H9 (cell line): ENCODE results near the gene SYVN1. TPM values are rescaled to one million over a fixed set of nuclear protein-coding genes. Genes with fewer than 3 reads are reported as not detected.
A peak's percentile ranks its signal among the peaks of the same experiment; 100 is the strongest.
"Not testable (repeated sequence)": the region's sequence is repeated elsewhere in the genome, so short reads cannot be mapped to it uniquely, and the experiment has no call there.

Experiments
- DNase-seq: peaks from one replicate; pipeline ENCODE4 v3.0.0-alpha.2; 2017
- H2AFZ ChIP-seq: one replicate; pipeline ENCODE4 v1.6.1; 2013; ENCODE audit warnings: mild to moderate bottlenecking, low read length, control low read depth, moderate library complexity
- H2AK5ac ChIP-seq: 2 replicates; pipeline ENCODE4 v1.6.1; 2013; ENCODE audit warnings: low read length, control low read depth, mixed read lengths; ENCODE audit not compliant: insufficient read length
- H2BK120ac ChIP-seq: one replicate; pipeline ENCODE4 v1.6.1; 2013; ENCODE audit warnings: low read depth, mild to moderate bottlenecking, low read length, control low read depth, inconsistent platforms; ENCODE audit not compliant: poor library complexity, severe bottlenecking
- H2BK12ac ChIP-seq: 2 replicates; pipeline ENCODE4 v1.6.1; 2013; ENCODE audit warnings: low read length, control low read depth, mixed read lengths, low read depth; ENCODE audit not compliant: insufficient read length
- H2BK15ac ChIP-seq: 2 replicates; pipeline ENCODE4 v1.6.1; 2013; ENCODE audit warnings: low read depth, low read length, control low read depth
- H2BK20ac ChIP-seq: one replicate; pipeline ENCODE4 v1.6.1; 2013; ENCODE audit warnings: low read depth, mild to moderate bottlenecking, low read length, control low read depth, inconsistent platforms; ENCODE audit not compliant: poor library complexity, severe bottlenecking
- H2BK5ac ChIP-seq: 2 replicates; pipeline ENCODE4 v1.6.1; 2013; ENCODE audit warnings: low read length, control low read depth, mixed read lengths; ENCODE audit not compliant: insufficient read length
- H3K14ac ChIP-seq: 2 replicates; pipeline ENCODE4 v1.6.1; 2013; ENCODE audit warnings: low read length, control low read depth; ENCODE audit not compliant: insufficient read depth
- H3K18ac ChIP-seq: 2 replicates; pipeline ENCODE4 v1.6.1; 2013; ENCODE audit warnings: low read depth, mild to moderate bottlenecking, mixed read lengths, low read length, control low read depth; ENCODE audit not compliant: insufficient read length
- H3K23ac ChIP-seq: 2 replicates; pipeline ENCODE4 v1.6.1; 2013; ENCODE audit warnings: low read length, control low read depth, mixed read lengths, low read depth; ENCODE audit not compliant: insufficient read length
- H3K23me2 ChIP-seq: 2 replicates; pipeline ENCODE4 v1.6.1; 2013; ENCODE audit warnings: low read depth, mild to moderate bottlenecking, mixed read lengths, low read length, control low read depth; ENCODE audit not compliant: insufficient read length, poor library complexity, severe bottlenecking
- H3K27ac ChIP-seq: 2 replicates; pipeline ENCODE4 v1.5.1; 2013; ENCODE audit warnings: low read length, control low read depth, mixed read lengths, low read depth; ENCODE audit not compliant: insufficient read length
- H3K27me3 ChIP-seq: 2 replicates; pipeline ENCODE4 v1.6.1; 2013; ENCODE audit warnings: low read length, control low read depth, inconsistent platforms; ENCODE audit not compliant: insufficient read depth
- H3K4ac ChIP-seq: 2 replicates; pipeline ENCODE4 v1.6.1; 2013; ENCODE audit warnings: low read depth, mild to moderate bottlenecking, control low read depth, inconsistent platforms, low read length, moderate library complexity
- H3K4me1 ChIP-seq: 2 replicates; pipeline ENCODE4 v1.6.1; 2013; ENCODE audit warnings: low read length, control low read depth, inconsistent platforms; ENCODE audit not compliant: insufficient read depth
- H3K4me2 ChIP-seq: 2 replicates; pipeline ENCODE4 v1.6.1; 2013; ENCODE audit warnings: low read length, control low read depth, mixed read lengths; ENCODE audit not compliant: insufficient read length, insufficient read depth
- H3K56ac ChIP-seq: 2 replicates; pipeline ENCODE4 v1.6.1; 2013; ENCODE audit warnings: low read depth, mild to moderate bottlenecking, mixed read lengths, low read length, control low read depth; ENCODE audit not compliant: insufficient read length
- H3K79me1 ChIP-seq: 2 replicates; pipeline ENCODE4 v1.6.1; 2013; ENCODE audit warnings: low read depth, mild to moderate bottlenecking, moderate library complexity, low read length, control low read depth, inconsistent platforms; ENCODE audit not compliant: insufficient read depth, poor library complexity, severe bottlenecking
- H3K79me2 ChIP-seq: 2 replicates; pipeline ENCODE4 v1.6.1; 2013; ENCODE audit warnings: low read length, control low read depth, inconsistent platforms; ENCODE audit not compliant: insufficient read depth
- H3K9ac ChIP-seq: 2 replicates; pipeline ENCODE4 v1.6.1; 2013; ENCODE audit warnings: low read length, control low read depth, mixed read lengths; ENCODE audit not compliant: insufficient read length; ENCODE audit errors: extremely low read depth
- H3K9me3 ChIP-seq: one replicate; pipeline ENCODE4 v1.6.1; 2013; ENCODE audit warnings: low read depth, low read length, inconsistent platforms; ENCODE audit not compliant: control insufficient read depth
- H3T11ph ChIP-seq: one replicate; pipeline ENCODE4 v1.6.1; 2013; ENCODE audit warnings: mild to moderate bottlenecking, low read length, control low read depth, inconsistent platforms
- H4K20me1 ChIP-seq: one replicate; pipeline ENCODE4 v1.6.1; 2013; ENCODE audit not compliant: control insufficient read depth, insufficient read length, insufficient read depth
- H4K5ac ChIP-seq: 2 replicates; pipeline ENCODE4 v1.6.1; 2013; ENCODE audit warnings: low read depth, mild to moderate bottlenecking, mixed read lengths, low read length, control low read depth; ENCODE audit not compliant: insufficient read length
- H4K8ac ChIP-seq: replicated peaks from 2 replicates; pipeline ENCODE4 v1.6.1; 2013; ENCODE audit warnings: low read length, control low read depth, mixed read lengths, low read depth; ENCODE audit not compliant: insufficient read length
- H4K91ac ChIP-seq: 2 replicates; pipeline ENCODE4 v1.6.1; 2013; ENCODE audit warnings: low read depth, mild to moderate bottlenecking, moderate library complexity, mixed read lengths, low read length, control low read depth; ENCODE audit not compliant: insufficient read length
- H3K27ac Mint-ChIP-seq, 3 experiments: 2 replicates in 2 of 3; 3 replicates in 1 of 3; pipeline ENCODE4 v1.8.0; 2020 to 2021; ENCODE audit warnings: mixed read lengths in 3 of 3, mild to moderate bottlenecking in 1 of 3, moderate library complexity in 1 of 3
- H3K27me3 Mint-ChIP-seq: 2 replicates; pipeline ENCODE4 v1.8.0; 2021; ENCODE audit warnings: low read depth, mild to moderate bottlenecking, moderate library complexity, mixed read lengths
- H3K36me3 Mint-ChIP-seq, 3 experiments: 2 replicates in 2 of 3; 3 replicates in 1 of 3; pipeline ENCODE4 v1.8.0; 2020 to 2021; ENCODE audit warnings: low read depth in 3 of 3, mixed read lengths in 3 of 3; ENCODE audit not compliant: insufficient read depth in 1 of 3
- H3K4me1 Mint-ChIP-seq, 2 experiments: 2 replicates each; pipeline ENCODE4 v1.8.0; 2020; ENCODE audit warnings: mixed read lengths in 2 of 2
- H3K4me3 Mint-ChIP-seq, 2 experiments: 2 replicates in 1 of 2; 3 replicates in 1 of 2; pipeline ENCODE4 v1.8.0; 2020 to 2021; ENCODE audit warnings: mild to moderate bottlenecking in 2 of 2, mixed read lengths in 2 of 2, moderate library complexity in 1 of 2
- H3K9me3 Mint-ChIP-seq, 2 experiments: 2 replicates in 1 of 2; 3 replicates in 1 of 2; pipeline ENCODE4 v1.8.0; 2020; ENCODE audit warnings: mild to moderate bottlenecking in 2 of 2, mixed read lengths in 2 of 2, moderate library complexity in 1 of 2
- CTCF ChIP-seq: fragments of 200-600 bp; sonication (generic); conservative IDR thresholded peaks from 3 replicates; pipeline ENCODE4 v1.8.0; 2021; ENCODE audit warnings: antibody characterized with exemption, mild to moderate bottlenecking
- WGBS: extraction: QIAGEN DNeasy Blood & Tissue Kit; methylation state at CpG from one replicate; pipeline ENCODE4 v1.1.7; 2013; ENCODE audit warnings: missing lambda C conversion rate, low lambda C conversion rate, mixed read lengths; ENCODE audit not compliant: insufficient read length; ENCODE audit errors: extremely low coverage; 5-methylcytosine and 5-hydroxymethylcytosine counted together
- total RNA-seq: library from RNA; stranded (reverse); gene quantifications from 2 replicates; pipeline ENCODE4 v1.2.1, GENCODE V29; 2021

Gene SYVN1
- total RNA-seq, 1 experiment from 2014 or later = 31.6 TPM

- Mint-ChIP-seq H3K4me1 (peaks cover 5 to 6% of the 10 kb centered on the region in 2 experiments; a peak in 3 of 4 replicates), H3K27me3 (peaks cover 15% of the 10 kb centered on the region), H3K27ac (peak overlapping the region in 1 of 3 experiments; percentile 18; a peak in 2 of 7 replicates), H3K9me3 (peaks cover 5 to 8% of the 10 kb centered on the region in 2 experiments; a peak in 4 of 5 replicates), H3K4me3 (no peak overlapping the region), H3K36me3 (no peaks in the 10 kb centered on the region)
- H2BK20ac ChIP-seq = no peak overlapping the region
- no peak overlapping the region for H3K27ac ChIP-seq
- no peak overlapping the region for H2BK5ac ChIP-seq
- no peak overlapping the region for H2BK12ac ChIP-seq
- H4K20me1 ChIP-seq = no peaks in the 10 kb centered on the region
- H3K56ac ChIP-seq = no peak overlapping the region
- H3K27me3 ChIP-seq = no peaks in the 10 kb centered on the region
- TF ChIP-seq CTCF = no peak
- H3K79me2 ChIP-seq = no peaks in the 10 kb centered on the region
- H2AK5ac ChIP-seq = no peak overlapping the region
- no peak overlapping the region for H4K91ac ChIP-seq
- no peak overlapping the region for H3K4ac ChIP-seq
- whole genome bisulfite sequencing = no CpG with 5 or more reads among the region's 12 CpGs
- no peak overlapping the region for H3K9ac ChIP-seq
- no peak overlapping the region for H3K4me2 ChIP-seq
- H2BK120ac ChIP-seq = no peak overlapping the region
- H3K23ac ChIP-seq = no peak overlapping the region
- H4K8ac ChIP-seq = no peak overlapping the region
- no peak overlapping the region; the same call in 1 of the 2 replicates for H3K14ac ChIP-seq
- no peaks in the 10 kb centered on the region for H3K9me3 ChIP-seq
- no peaks in the 10 kb centered on the region for H3K23me2 ChIP-seq
- no peak overlapping the region for H2BK15ac ChIP-seq
- no peak overlapping the region for H2AFZ ChIP-seq
- DNase-seq = peak; percentile 45
- no peaks in the 10 kb centered on the region for H3K79me1 ChIP-seq
- H3K18ac ChIP-seq = no peak overlapping the region
- no peaks in the 10 kb centered on the region for H3K4me1 ChIP-seq
- H4K5ac ChIP-seq = no peak overlapping the region
- no peak overlapping the region for H3T11ph ChIP-seq
Measured at GRCh38 chr11:65150509-65151299, 16.4 kb upstream of the SYVN1 start.

- not testable (repeated sequence) for H2BK20ac ChIP-seq, H4K5ac ChIP-seq, H2AK5ac ChIP-seq, H2AFZ ChIP-seq, H3K27me3 ChIP-seq, H3K9me3 ChIP-seq, H3K4me3 Mint-ChIP-seq, H3K27ac ChIP-seq, H2BK12ac ChIP-seq, H2BK15ac ChIP-seq, H3K23ac ChIP-seq, H4K20me1 ChIP-seq, H2BK5ac ChIP-seq, H3K23me2 ChIP-seq, H3K9me3 Mint-ChIP-seq, H4K91ac ChIP-seq, H3K4me1 Mint-ChIP-seq, H3K9ac ChIP-seq, H3T11ph ChIP-seq, H4K8ac ChIP-seq, H3K79me1 ChIP-seq, H3K4me2 ChIP-seq, H3K4ac ChIP-seq, H3K4me1 ChIP-seq, H2BK120ac ChIP-seq, H3K18ac ChIP-seq, DNase-seq, H3K56ac ChIP-seq, H3K79me2 ChIP-seq, H3K36me3 Mint-ChIP-seq, H3K14ac ChIP-seq
- H3K27me3 Mint-ChIP-seq = peaks cover 19% of the 10 kb centered on the region
- WGBS = no CpG with 5 or more reads among the region's 10 CpGs
- peak overlapping the region in 1 of 3 experiments; percentile 18; a peak in 1 of 7 replicates for H3K27ac Mint-ChIP-seq
Measured at GRCh38 chr11:65150131-65150508, 15.8 kb upstream of the SYVN1 start.
